NOMO-1 treated with DMSO at 0.1 percent for 48 hours (cell line): Measurements from ENCODE around the gene ETFRF1.

Experiments
- DNase-seq: peaks from one replicate; lab custom pipeline; 2025; ENCODE audit not compliant: unreplicated experiment; lab: John Stamatoyannopoulos, UW

ETFRF1 gene

DNA sequence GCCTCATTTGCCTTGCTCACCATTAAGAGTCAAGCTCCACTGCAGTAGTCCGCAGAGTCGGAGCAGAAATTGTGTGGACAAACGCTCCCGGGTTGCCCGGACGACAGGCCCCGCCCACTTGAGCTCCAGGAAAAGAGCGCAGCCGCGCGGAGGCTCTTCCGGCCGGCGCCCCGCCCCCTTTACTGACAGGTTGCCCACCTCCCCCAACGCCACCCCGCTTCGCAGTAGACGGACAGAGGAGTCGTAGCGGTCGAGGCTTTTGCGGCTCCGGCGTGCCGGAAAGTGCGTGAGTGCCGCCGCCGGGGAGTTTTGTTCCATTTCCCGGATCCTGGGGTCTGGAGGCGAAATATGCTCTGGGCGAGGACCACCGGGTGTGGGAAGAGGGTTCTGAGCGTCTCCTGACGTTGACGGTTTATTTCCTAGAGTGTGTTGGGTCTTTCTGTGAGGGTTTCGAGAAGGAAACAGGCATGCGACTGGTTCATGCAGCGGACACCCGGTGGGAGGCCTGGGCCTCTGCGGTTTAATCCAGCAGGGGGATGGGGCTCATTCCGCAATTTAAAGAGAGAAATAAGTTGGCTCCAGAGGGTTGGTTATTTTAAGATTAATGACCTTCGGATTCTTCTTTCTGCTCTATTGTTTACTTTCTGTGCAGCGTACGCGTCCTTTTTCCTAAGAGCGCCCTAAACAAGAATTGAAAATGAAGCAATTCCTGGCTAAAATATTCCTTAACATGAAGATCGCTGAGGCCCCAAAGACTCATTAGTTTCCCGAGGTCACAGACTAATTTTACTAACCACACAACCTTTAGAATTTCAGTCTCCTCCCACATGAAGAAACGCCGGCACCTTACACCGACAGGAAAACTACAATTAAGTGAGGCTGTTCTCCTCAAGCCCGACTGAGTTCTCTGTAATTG lies at the start of gene ETFRF1, which contains the start of gene DNAI7:
Gene ETFRF1, plus strand, starts transcription at position 182 of the 916 bp plus-strand sequence. CDS start 8,720 bp downstream, outside the sequence.
Gene DNAI7, minus strand, starts transcription at position 105 of the 916 bp plus-strand sequence. Its CDS starts 82 bp downstream, at position 23.
- peak; percentile 96 for DNase-seq

DNA sequence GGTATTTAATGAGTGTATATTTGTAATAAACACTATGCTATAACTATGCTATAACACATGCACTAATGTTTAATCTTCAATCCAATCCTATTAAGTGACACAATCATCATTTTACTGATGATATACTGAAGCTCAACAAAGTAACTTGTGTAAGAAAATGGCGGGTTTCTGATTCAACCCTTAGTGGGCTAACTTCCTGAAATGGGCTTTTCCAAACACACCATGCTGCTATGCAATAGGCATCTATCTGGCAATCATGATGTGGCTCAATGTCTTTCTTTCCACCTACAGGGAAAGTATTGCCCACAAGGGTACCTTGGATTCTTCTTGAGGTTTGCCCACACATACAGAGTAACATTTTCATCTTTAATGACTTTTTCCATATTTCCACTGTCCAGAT lies 48.4 kb upstream of the ETFRF1 start:
- no peak for DNase-seq

- peak; percentile 6 for DNase-seq
Measured at GRCh38 chr12:25151476-25151875, 43.6 kb upstream of the ETFRF1 start.

- DNase-seq = no peak
Measured at GRCh38 chr12:25152055-25152454, 43.0 kb upstream of the ETFRF1 start.

- DNase-seq = peak; percentile 42
Measured at GRCh38 chr12:25155022-25155576, 39.9 kb upstream of the ETFRF1 start.

DNA sequence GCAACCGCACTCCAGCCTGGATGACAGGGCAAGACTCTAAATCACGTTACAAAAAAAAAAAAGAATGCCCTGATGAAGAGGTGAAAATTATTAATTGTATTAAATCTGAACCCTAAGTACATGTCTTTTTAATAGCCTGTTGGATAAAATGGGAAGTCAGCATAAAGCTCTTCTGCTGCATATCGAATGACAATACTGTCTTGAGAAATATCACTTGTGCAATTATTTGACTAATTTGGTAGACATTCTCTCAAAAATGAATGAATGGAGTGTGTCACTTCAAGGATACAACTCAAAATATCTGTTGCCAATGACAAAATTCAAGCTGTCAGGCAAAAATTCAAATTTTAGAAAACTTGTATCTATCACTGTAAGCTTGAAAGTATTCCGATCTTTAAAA lies 39.0 kb upstream of the ETFRF1 start:
- DNase-seq = no peak

DNA sequence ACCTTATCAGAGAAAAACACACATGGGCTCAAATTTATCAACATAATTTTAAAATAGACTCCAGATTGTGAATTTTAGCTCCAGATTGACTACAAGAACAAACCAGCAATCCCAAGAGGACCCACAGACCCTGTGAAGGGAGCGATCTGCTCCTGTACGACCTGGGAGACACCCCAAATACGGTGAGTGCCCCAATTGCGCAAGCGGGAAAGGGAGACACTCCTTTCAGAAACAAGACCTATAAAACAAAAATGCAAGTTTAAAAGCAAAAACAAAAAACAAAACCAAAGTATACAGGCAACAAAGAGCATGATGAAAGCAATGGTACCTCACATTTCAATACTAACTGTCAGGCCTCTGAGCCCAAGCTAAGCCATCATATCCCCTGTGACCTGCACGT lies 32.2 kb upstream of the ETFRF1 start:
- no peak for DNase-seq

- DNase-seq = no peak
Measured at GRCh38 chr12:25182765-25183164, 12.3 kb upstream of the ETFRF1 start.

DNA sequence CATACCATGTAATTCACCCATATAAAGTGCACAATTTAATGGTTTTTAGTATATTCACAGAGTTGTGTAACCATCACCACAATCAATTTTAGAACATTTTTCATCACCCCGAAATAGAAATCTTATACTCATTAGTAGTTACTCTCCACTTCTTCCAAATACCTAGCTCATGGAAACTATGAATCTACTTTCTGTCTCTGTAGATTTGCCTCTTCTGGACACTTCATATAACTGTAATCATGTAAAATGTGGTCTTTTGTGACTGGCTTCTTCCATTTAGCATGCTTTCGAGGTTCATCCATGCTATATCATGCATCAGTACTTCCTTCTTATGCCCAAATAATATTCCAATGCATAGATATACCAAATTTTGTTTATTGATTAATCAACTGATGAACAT lies 10.9 kb upstream of the ETFRF1 start:
- DNase-seq = no peak

DNA sequence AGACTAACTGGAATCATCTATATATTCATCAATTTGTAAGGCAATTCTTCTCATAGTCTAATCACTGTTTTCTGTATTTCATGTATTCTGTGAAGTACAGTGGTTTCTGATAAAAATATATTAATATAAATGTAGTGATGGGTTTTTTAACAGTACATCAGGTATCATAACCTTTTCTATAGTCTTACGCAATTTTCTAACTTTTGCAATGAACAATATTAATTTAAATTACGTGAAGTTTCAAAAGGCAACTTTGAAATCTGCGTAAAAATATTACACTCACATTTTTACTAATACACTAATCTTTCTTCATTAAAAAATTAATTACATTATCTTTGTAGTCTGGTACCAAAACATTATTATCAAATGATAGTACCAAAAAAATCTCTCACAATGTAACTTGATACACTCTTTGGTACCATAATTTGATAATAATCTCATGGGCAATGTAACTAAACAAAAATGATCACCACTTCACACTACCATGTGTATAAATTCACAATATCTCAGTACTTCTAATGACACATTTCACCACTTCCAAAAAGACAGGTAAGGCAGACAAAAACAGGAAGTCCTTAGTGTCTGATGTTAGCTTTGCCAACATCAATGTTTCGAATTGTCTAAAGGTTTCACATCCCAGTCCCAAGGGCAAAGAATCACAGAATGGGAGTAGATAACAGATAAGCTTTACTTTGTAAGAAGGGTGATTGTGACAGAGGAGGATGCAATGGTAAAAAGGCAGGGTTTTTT lies 8.8 kb upstream of the ETFRF1 start:
- no peak for DNase-seq

GRCh38 chr12:25186788-25187402 lies 8.1 kb upstream of the ETFRF1 start:
- DNase-seq = no peak

DNA sequence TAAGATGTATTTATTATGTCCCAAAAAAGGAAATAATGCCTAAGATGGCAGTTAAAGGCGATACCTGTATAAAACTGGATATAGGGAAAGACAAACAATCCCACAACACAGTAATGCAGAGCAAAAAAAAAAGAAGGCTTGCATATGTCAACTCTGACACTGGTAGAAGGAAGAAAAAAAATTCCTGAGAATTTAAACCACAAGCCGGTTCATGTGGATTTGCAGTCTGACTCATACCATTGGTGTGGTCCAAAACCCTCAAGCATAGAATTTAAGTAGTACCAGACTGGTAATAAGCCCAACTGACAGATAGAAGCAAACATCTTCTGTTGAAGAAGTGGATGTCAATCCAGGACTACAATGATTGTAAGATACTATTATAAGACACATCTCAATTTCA lies 7.3 kb upstream of the ETFRF1 start:
- DNase-seq = no peak

DNA sequence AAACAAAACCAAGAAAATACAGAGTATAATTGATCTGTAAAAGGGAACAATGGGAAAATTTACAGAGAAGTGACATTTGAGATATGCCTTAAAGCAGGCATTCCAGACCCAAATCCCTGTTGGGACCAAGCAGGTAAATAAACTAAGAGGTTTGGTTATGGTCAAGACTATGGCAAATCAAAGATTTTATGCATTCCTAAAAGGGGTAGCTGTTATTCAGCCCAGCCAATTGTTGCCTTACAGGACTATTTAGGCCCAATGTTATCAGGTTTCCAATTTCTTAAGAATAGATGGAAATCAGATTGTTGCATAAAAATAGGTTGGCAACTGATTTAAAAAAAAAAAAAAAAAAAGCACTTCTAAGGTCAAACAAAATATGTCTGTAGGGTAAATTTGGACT lies 5.4 kb upstream of the ETFRF1 start:
- DNase-seq = no peak

DNA sequence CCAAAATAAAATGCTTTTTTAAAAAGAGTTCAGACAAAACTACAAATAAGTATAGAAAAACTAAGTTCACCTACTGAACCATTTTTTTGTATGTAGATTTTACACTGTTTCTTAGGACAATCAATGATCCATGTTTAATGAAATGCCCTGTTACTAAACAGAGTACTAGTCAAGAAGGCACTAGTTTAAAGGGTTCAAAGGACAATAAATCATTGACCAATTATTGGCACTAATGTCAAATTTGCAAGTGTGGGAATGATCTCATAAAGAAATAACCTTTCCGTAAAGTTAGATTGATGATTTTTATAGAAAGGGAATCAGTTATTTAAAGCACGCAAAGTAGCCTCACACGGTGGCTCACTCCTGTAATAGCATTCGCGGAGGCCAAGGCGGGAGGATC lies 4.2 kb upstream of the ETFRF1 start:
- DNase-seq = no peak

GRCh38 chr12:25194214-25194613 lies 823 bp upstream of the ETFRF1 start:
- DNase-seq = no peak

GRCh38 chr12:25194722-25195055 lies 348 bp upstream of the ETFRF1 start:
- no peak for DNase-seq

- peak; percentile 41 for DNase-seq
Measured at GRCh38 chr12:25197608-25198007, 2.6 kb downstream of the ETFRF1 start.

GRCh38 chr12:25200703-25201102 lies 5.7 kb downstream of the ETFRF1 start:
- no peak for DNase-seq

GRCh38 chr12:25202137-25202536 lies 7.1 kb downstream of the ETFRF1 start:
- DNase-seq = no peak

DNA sequence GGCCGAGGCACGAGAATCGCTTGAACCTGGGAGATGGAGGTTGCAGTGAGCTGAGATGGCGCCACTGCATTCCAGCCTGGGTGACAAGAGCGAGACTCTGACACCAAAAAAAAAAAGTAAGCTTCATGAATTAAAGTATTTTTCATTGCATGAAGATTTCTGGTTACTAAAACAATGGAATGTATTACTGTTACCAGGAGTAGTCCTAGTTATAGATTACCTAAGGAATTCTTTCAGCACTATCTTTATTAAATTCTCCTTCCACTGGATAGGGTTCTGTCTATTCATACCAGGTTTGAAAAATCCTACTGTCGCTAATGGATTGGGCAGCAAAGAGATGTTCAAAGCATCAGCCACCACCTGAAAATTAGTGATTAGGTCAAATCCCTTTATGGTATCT lies 12.4 kb downstream of the ETFRF1 start:
- no peak for DNase-seq

DNA sequence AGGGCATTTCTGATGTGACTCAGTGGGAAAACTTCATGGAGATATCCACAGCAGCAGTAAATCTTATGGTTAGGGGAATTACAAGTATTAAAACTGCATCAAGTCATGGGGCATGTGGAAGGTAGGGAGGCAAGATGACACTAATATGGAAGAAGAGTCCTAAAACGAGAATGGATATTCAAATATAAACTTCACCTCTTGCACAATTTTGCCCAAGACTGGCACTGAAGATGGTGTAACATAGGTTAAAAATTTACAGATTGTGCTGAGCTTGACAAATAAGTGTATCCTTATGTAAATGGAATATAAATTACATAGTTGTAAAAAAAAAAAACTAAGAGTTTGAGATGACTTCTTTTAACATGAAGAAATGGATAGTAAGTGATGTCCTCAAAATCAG lies 12.8 kb downstream of the ETFRF1 start:
- no peak for DNase-seq
